Measurements from ENCODE around the gene FDX2. TPM values are rescaled to one million over a fixed set of nuclear protein-coding genes. Genes with fewer than 3 reads are reported as not detected.
A peak's percentile ranks its signal among the peaks of the same experiment; 100 is the strongest.

Gene FDX2
- total RNA-seq, 3 donors from 2014 or later = 7.9 to 15.1 (median 9.7) TPM

DNA sequence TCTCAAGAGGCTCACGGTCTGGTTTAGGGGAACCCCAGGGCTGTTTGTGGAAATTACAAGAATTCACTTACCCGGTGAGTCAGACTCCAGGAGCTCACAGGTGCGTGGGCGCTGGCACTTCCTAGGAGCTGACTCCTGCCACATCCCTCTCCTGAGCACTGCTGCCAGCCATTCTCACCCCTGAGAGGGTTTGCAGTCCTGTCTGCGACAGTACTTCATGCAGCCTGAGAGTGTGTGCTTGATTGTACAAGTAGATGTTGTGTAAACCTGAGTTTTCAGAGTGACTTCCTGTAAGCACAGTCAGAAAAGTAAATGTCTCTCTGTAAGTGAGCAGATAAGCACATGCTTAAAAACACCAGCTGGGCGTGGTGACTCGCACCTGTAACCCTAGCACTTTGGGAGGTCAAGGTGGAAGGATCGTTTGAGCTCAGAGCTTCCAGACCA lies 55.7 kb downstream of the FDX2 start:
- no peaks in the 10 kb centered on the region for H3K36me3 ChIP-seq (ENCODE audit: low read depth)
- H3K9me3 ChIP-seq = no peaks in the 10 kb centered on the region
- DNase-seq (no peak), ATAC-seq (peak; percentile 59)
- TF ChIP-seq, protein P1, sequence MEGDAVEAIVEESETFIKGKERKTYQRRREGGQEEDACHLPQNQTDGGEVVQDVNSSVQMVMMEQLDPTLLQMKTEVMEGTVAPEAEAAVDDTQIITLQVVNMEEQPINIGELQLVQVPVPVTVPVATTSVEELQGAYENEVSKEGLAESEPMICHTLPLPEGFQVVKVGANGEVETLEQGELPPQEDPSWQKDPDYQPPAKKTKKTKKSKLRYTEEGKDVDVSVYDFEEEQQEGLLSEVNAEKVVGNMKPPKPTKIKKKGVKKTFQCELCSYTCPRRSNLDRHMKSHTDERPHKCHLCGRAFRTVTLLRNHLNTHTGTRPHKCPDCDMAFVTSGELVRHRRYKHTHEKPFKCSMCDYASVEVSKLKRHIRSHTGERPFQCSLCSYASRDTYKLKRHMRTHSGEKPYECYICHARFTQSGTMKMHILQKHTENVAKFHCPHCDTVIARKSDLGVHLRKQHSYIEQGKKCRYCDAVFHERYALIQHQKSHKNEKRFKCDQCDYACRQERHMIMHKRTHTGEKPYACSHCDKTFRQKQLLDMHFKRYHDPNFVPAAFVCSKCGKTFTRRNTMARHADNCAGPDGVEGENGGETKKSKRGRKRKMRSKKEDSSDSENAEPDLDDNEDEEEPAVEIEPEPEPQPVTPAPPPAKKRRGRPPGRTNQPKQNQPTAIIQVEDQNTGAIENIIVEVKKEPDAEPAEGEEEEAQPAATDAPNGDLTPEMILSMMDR (IDR thresholded peaks at IDR 0.05) = no peak
- intact Hi-C loops (cut with DNase I, micrococcal nuclease) = no loop called here
- peaks cover 8% of the 10 kb centered on the region for H3K4me1 ChIP-seq (ENCODE audit: low read depth)
- no peak overlapping the region for H3K4me3 ChIP-seq

Other genes starting within 250 kb of the FDX2 start
- gene SHFL, start 229.7 kb downstream of the FDX2 start, total RNA-seq = 10 to 100 TPM; 26.9 to 41.5 (median 28.1) TPM
- 1 to 10 TPM in 1 of 3 donors, under 1 TPM in 2; 0.32 to 1.2 (median 0.87) TPM for gene ANGPTL6, start 213.3 kb downstream of the FDX2 start, total RNA-seq
- 10 to 100 TPM; 36.4 to 42.0 (median 40.3) TPM for gene PPAN, start 209.7 kb downstream of the FDX2 start, total RNA-seq
- gene P2RY11, start 204.3 kb downstream of the FDX2 start, total RNA-seq = 10 to 100 TPM; 14.1 to 18.5 (median 16.9) TPM
- 100 to 1,000 TPM; 151 to 201 (median 152) TPM for gene EIF3G, start 196.1 kb downstream of the FDX2 start, total RNA-seq
- gene DNMT1, start 121.1 kb downstream of the FDX2 start, total RNA-seq = 10 to 100 TPM; 41.1 to 55.6 (median 55.6) TPM
- gene S1PR2, start 84.7 kb downstream of the FDX2 start, total RNA-seq = 1 to 10 TPM; 1.2 to 8.4 (median 6.5) TPM
- gene MRPL4, start 63.8 kb downstream of the FDX2 start, total RNA-seq = 10 to 100 TPM; 47.5 to 65.5 (median 49.6) TPM
- gene ICAM1, start 44.9 kb downstream of the FDX2 start, total RNA-seq = 10 to 100 TPM; 10.7 to 13.9 (median 13.4) TPM
- under 1 TPM in 2 of 3 donors, not detected in 1; 0.24 to 0.32 TPM for gene ICAM4, start 29.1 kb downstream of the FDX2 start, total RNA-seq
- gene ICAM5, start 26.1 kb downstream of the FDX2 start, total RNA-seq = 1 to 10 TPM in 1 of 3 donors, under 1 TPM in 2; 0.69 to 1.4 (median 0.73) TPM
- 1 to 10 TPM; 2.5 to 4.0 (median 3.8) TPM for gene ZGLP1, start 6.2 kb downstream of the FDX2 start, total RNA-seq
- 10 to 100 TPM; 42.4 to 58.1 (median 49.6) TPM for gene RAVER1, start 17.5 kb upstream of the FDX2 start, total RNA-seq
- gene ICAM3, start 23.6 kb upstream of the FDX2 start, total RNA-seq = 10 to 100 TPM; 16.0 to 31.6 (median 28.0) TPM
- 100 to 1,000 TPM; 104 to 142 (median 123) TPM for gene TYK2, start 64.6 kb upstream of the FDX2 start, total RNA-seq
- 100 to 1,000 TPM; 125 to 179 (median 145) TPM for gene CDC37, start 87.5 kb upstream of the FDX2 start, total RNA-seq
- 10 to 100 TPM in 2 of 3 donors, 1 to 10 TPM in 1; 7.0 to 27.4 (median 14.7) TPM for gene PDE4A, start 104.5 kb upstream of the FDX2 start, total RNA-seq
- gene KEAP1, start 187.3 kb upstream of the FDX2 start, total RNA-seq = 10 to 100 TPM; 57.5 to 75.7 (median 61.0) TPM
- under 1 TPM in 2 of 3 donors, not detected in 1; 0.23 to 0.31 TPM for gene S1PR5, start 201.4 kb upstream of the FDX2 start, total RNA-seq
- gene ATG4D, start 227.9 kb upstream of the FDX2 start, total RNA-seq = 100 to 1,000 TPM in 1 of 3 donors, 10 to 100 TPM in 2; 63.0 to 119 (median 93.5) TPM
- gene KRI1, start 250.0 kb upstream of the FDX2 start, total RNA-seq = 10 to 100 TPM; 12.0 to 23.3 (median 17.0) TPM

All from mucosa of descending colon (tissue), 3 donors.